ENCODE measurements around the gene VOPP1.
"Not testable (repeated sequence)": the region's sequence is repeated elsewhere in the genome, so short reads cannot be mapped to it uniquely, and the experiment has no call there.

The VOPP1 gene

GRCh38 chr7:55531536-55531935 lies 40.8 kb downstream of the VOPP1 start:
- no peak for DNase-seq (ENCODE audit: low spot score)

GRCh38 chr7:55527307-55527706 lies 45.0 kb downstream of the VOPP1 start:
- DNase-seq (ENCODE audit: low spot score), result no peak

GRCh38 chr7:55526770-55527169 lies 45.5 kb downstream of the VOPP1 start:
- no peak for DNase-seq (ENCODE audit: low spot score)

GRCh38 chr7:55526329-55526728 lies 46.0 kb downstream of the VOPP1 start:
- no peak for DNase-seq (ENCODE audit: low spot score)

- DNase-seq (ENCODE audit: low spot score), result no peak
Measured at GRCh38 chr7:55524558-55525310, 47.6 kb downstream of the VOPP1 start.

GRCh38 chr7:55523366-55523765 lies 48.9 kb downstream of the VOPP1 start:
- DNase-seq (ENCODE audit: low spot score), result no peak

GRCh38 chr7:55521917-55522902 lies 50.1 kb downstream of the VOPP1 start:
- DNase-seq (ENCODE audit: low spot score), result no peak

GRCh38 chr7:55521512-55521911 lies 50.8 kb downstream of the VOPP1 start:
- no peak for DNase-seq (ENCODE audit: low spot score)

- no peak for DNase-seq (ENCODE audit: low spot score)
Measured at GRCh38 chr7:55520426-55521140, 51.7 kb downstream of the VOPP1 start.

- no peak for DNase-seq (ENCODE audit: low spot score)
Measured at GRCh38 chr7:55518836-55519235, 53.5 kb downstream of the VOPP1 start.

- DNase-seq (ENCODE audit: low spot score), result no peak
Measured at GRCh38 chr7:55517936-55518689, 54.2 kb downstream of the VOPP1 start.

GRCh38 chr7:55517191-55517633 lies 55.1 kb downstream of the VOPP1 start:
- DNase-seq (ENCODE audit: low spot score), result no peak

- no peak for DNase-seq (ENCODE audit: low spot score)
Measured at GRCh38 chr7:55516409-55516808, 55.9 kb downstream of the VOPP1 start.

GRCh38 chr7:55515569-55516279 lies 56.6 kb downstream of the VOPP1 start:
- DNase-seq (ENCODE audit: low spot score), result no peak

GRCh38 chr7:55514546-55515265 lies 57.6 kb downstream of the VOPP1 start:
- no peak for DNase-seq (ENCODE audit: low spot score)

- no peak for DNase-seq (ENCODE audit: low spot score)
Measured at GRCh38 chr7:55513868-55514267, 58.4 kb downstream of the VOPP1 start.

- no peak for DNase-seq (ENCODE audit: low spot score)
Measured at GRCh38 chr7:55512635-55513191, 59.6 kb downstream of the VOPP1 start.

- no peak for DNase-seq (ENCODE audit: low spot score)
Measured at GRCh38 chr7:55510621-55511020, 61.7 kb downstream of the VOPP1 start.

GRCh38 chr7:55510206-55510605 lies 62.1 kb downstream of the VOPP1 start:
- not testable (repeated sequence) for DNase-seq (ENCODE audit: low spot score)

GRCh38 chr7:55509322-55509721 lies 63.0 kb downstream of the VOPP1 start:
- DNase-seq (ENCODE audit: low spot score), result no peak
